GM12878 (cell line): ENCODE results near the gene CEACAM1. TPM values are rescaled to one million over a fixed set of nuclear protein-coding genes. Genes with fewer than 3 reads are reported as not detected.
A peak's percentile ranks its signal among the peaks of the same experiment; 100 is the strongest.

Experiments used
- ATAC-seq: fragments of 200-7000 bp; cut with Tn5 transposase; 3 replicates; pipeline ENCODE4 v1.9.1; 2020; ENCODE audit warnings: mild to moderate bottlenecking, moderate library complexity
- BruUV-seq: library from RNA; stranded (reverse); fragments of 400-500 nt; replicated peaks from 2 replicates; lab custom pipeline; 2021; lab: Mats Ljungman, UMichigan
- CTCF ChIA-PET: fragments of 300-600 bp; sonication (Branson Sonifier 250); formaldehyde crosslinking; extraction: SDS; loops from one replicate; lab custom pipeline; 2021; ENCODE audit warnings: inconsistent platforms; lab: Yijun Ruan, JAX
- POLR2A ChIA-PET: fragments of 350-600 bp; formaldehyde crosslinking; extraction: SDS; loops from one replicate; lab custom pipeline; 2021; ENCODE audit warnings: inconsistent platforms; lab: Charles Lee
- RAD21 ChIA-PET: fragments of 300-600 bp; sonication (Branson Sonifier 250); formaldehyde crosslinking; loops from one replicate; lab custom pipeline; 2023; ENCODE audit warnings: antibody characterized with exemption; ENCODE audit not compliant: unreplicated experiment; lab: Charles Lee
- SMC1A ChIA-PET: fragments of 300-600 bp; sonication (Branson Sonifier 250); formaldehyde crosslinking; loops from one replicate; lab custom pipeline; 2023; ENCODE audit not compliant: unreplicated experiment, uncharacterized antibody; lab: Charles Lee
- DNase-seq: peaks from one replicate; pipeline ENCODE4 v3.0.0-alpha.2; 2011; ENCODE audit warnings: low read depth, low spot score
- FAIRE-seq: peaks from 3 replicates; lab custom pipeline; 2011; peaks lifted over from hg19 to GRCh38; lab: Jason Lieb, UNC
- H2AFZ ChIP-seq: 2 replicates; pipeline ENCODE4 v1.6.0; 2011; ENCODE audit warnings: low read depth, low read length, control low read depth; ENCODE audit not compliant: control insufficient read depth
- H3K27ac ChIP-seq: 2 replicates; pipeline ENCODE4 v1.5.1; 2011; ENCODE audit warnings: control low read depth; ENCODE audit not compliant: control insufficient read depth, insufficient read depth
- H3K27me3 ChIP-seq, 2 experiments: replicated peaks in 1 of 2; 2 replicates each; pipeline versions ENCODE4 v1.6.0 to v1.6.1; 2011; ENCODE audit warnings: low read length in 1 of 2; ENCODE audit not compliant: control insufficient read depth in 2 of 2, insufficient read depth in 2 of 2
- H3K36me3 ChIP-seq, 2 experiments: 2 replicates each; pipeline ENCODE4 v1.5.1; 2011; ENCODE audit warnings: low read length in 1 of 2; ENCODE audit not compliant: control insufficient read depth in 2 of 2, insufficient read depth in 2 of 2
- H3K4me1 ChIP-seq: 2 replicates; pipeline ENCODE4 v1.6.1; 2011; ENCODE audit warnings: mild to moderate bottlenecking, low read length, moderate library complexity, mixed read lengths; ENCODE audit not compliant: control insufficient read depth, insufficient read depth
- H3K4me2 ChIP-seq: 2 replicates; pipeline ENCODE4 v1.6.0; 2011; ENCODE audit warnings: control low read depth; ENCODE audit not compliant: control insufficient read depth, insufficient read depth
- H3K4me3 ChIP-seq: fragments of 200-600 bp; sonication (generic); 2 replicates; pipeline ENCODE4 v1.5.1; 2016
- H3K79me2 ChIP-seq: 2 replicates; pipeline ENCODE4 v1.6.0; 2011; ENCODE audit warnings: low read length; ENCODE audit not compliant: control insufficient read depth, insufficient read depth
- H3K9ac ChIP-seq: 2 replicates; pipeline ENCODE4 v1.8.0; 2011; ENCODE audit warnings: low read length, control low read depth, mixed read lengths; ENCODE audit not compliant: control insufficient read depth, insufficient read depth
- H3K9me3 ChIP-seq: replicated peaks from 3 replicates; pipeline ENCODE4 v1.5.1; 2011; ENCODE audit warnings: mild to moderate bottlenecking, low read length; ENCODE audit not compliant: control insufficient read depth, insufficient read depth
- H4K20me1 ChIP-seq: 2 replicates; pipeline ENCODE4 v1.6.0; 2011; ENCODE audit not compliant: control insufficient read depth, insufficient read depth
- BCL11A ChIP-seq: IDR thresholded peaks from 2 replicates; pipeline ENCODE4 v1.6.1; 2011; ENCODE audit warnings: low read depth, low read length
- CUX1 ChIP-seq: IDR thresholded peaks from 2 replicates; pipeline ENCODE4 v1.6.1; 2012; ENCODE audit warnings: improper control_type of control experiment, low read depth, low read length; ENCODE audit not compliant: insufficient replicate concordance
- GABPA ChIP-seq: IDR thresholded peaks from 2 replicates; pipeline ENCODE4 v1.6.1; 2014; ENCODE audit warnings: antibody characterized with exemption, low read depth, mild to moderate bottlenecking, inconsistent platforms
- HSF1 ChIP-seq: fragments of 150-350 bp; IDR thresholded peaks from 2 replicates; pipeline ENCODE4 v1.6.1; 2014; ENCODE audit warnings: mild to moderate bottlenecking, low read depth, low read length
- MLLT1 ChIP-seq: fragments of 450-650 bp; IDR thresholded peaks from 2 replicates; pipeline ENCODE4 v1.6.1; 2016; ENCODE audit warnings: mild to moderate bottlenecking
- RUNX3 ChIP-seq: IDR thresholded peaks from 2 replicates; pipeline ENCODE4 v1.6.1; 2012; ENCODE audit warnings: low read length, inconsistent platforms
- STAT1 ChIP-seq: fragments of 450-650 bp; conservative IDR thresholded peaks from 2 replicates; pipeline ENCODE4 v1.6.1; 2014; ENCODE audit warnings: antibody characterized with exemption, mild to moderate bottlenecking
- WGBS: methylation state at CpG from one replicate; pipeline ENCODE4 v1.1.6; 2016; ENCODE audit warnings: low lambda C conversion rate; ENCODE audit not compliant: insufficient replicate concordance, insufficient coverage; ENCODE audit errors: missing lambda C conversion rate; 5-methylcytosine and 5-hydroxymethylcytosine counted together
- in situ Hi-C: fragments of 300-500 bp; cut with MboI; formaldehyde crosslinking; loops from 9 replicates; pipeline ENCODE4 v1.14.3; 2018; ENCODE audit warnings: mixed read lengths
- intact Hi-C: fragments of 100-400 bp; cut with micrococcal nuclease; formaldehyde crosslinking; loops from one replicate; pipeline ENCODE4 v1.14.2; 2022; ENCODE audit not compliant: unreplicated experiment
- polyA plus RNA-seq, 11 experiments: library from polyadenylated mRNA; depleted of rRNA in 4 of 11; unstranded in 6 of 11; stranded (reverse) in 5 of 11; fragments of >200 nt; fragmentation: Nextera tagmentation in 4 of 11; fragmentation: Illumina TruSeq in 1 of 11; extraction: Ambion mirVana in 4 of 11; extraction: Trizol in 1 of 11; gene quantifications; 1 replicate in 1 of 11; 2 replicates in 10 of 11; pipeline versions ENCODE4 v1.2.1 to v1.2.3, GENCODE V29; 2011 to 2016; ENCODE audit warnings: inconsistent platforms in 2 of 11, missing spikeins in 2 of 11, low read depth in 1 of 11
- total RNA-seq, 4 experiments: library from RNA; depleted of rRNA in 3 of 4; stranded (reverse); fragments of >200 nt in 3 of 4; fragmentation: Illumina TruSeq in 1 of 4; extraction: Trizol in 1 of 4; gene quantifications; 2 replicates each; pipeline versions ENCODE4 v1.2.1 to v1.2.3, GENCODE V29; 2013 to 2021

The CEACAM1 gene
- total and polyA plus RNA-seq, 10 of the 15 experiments (the other 5 are each of a cell fraction or from before 2014, with no cell fraction given) = 3.9 to 24.0 (median 6.5) TPM

GRCh38 chr19:42480335-42481095 lies 47.8 kb downstream of the CEACAM1 start:
- BruUV-seq = no TSS peak
- no peak for TF ChIP-seq HSF1
- TF ChIP-seq RUNX3 = peak; percentile 22; the same call in 1 of the 2 replicates
- no peak overlapping the region for H3K9ac ChIP-seq
- intact Hi-C loops (no loop called here), in situ Hi-C loops (no loop called here)
- H3K36me3 ChIP-seq = no peaks in the 10 kb centered on the region
- H3K9me3 ChIP-seq = no peaks in the 10 kb centered on the region
- no peak overlapping the region for H3K4me2 ChIP-seq
- H3K79me2 ChIP-seq = no peaks in the 10 kb centered on the region
- no peak for ATAC-seq
- H4K20me1 ChIP-seq = no peaks in the 10 kb centered on the region
- FAIRE-seq = peak; percentile 41
- SMC1A ChIA-PET = no interaction called here
- POLR2A ChIA-PET = no interaction called here
- 17% methylated on average over 7 of the region's 7 CpGs for WGBS
- RAD21 ChIA-PET = no interaction called here
- H3K27ac ChIP-seq = no peak overlapping the region
- H3K27me3 ChIP-seq = no peaks in the 10 kb centered on the region
- H3K4me1 ChIP-seq = no peaks in the 10 kb centered on the region
- CTCF ChIA-PET = interaction anchor here (1.6 to 2.4 kb wide), 2 partner anchors 14 to 49 kb away, joined by 6 to 8 read pairs; no protein-coding TSS in a partner anchor
- no peak overlapping the region for H2AFZ ChIP-seq
- no peak overlapping the region for H3K4me3 ChIP-seq
- DNase-seq = no peak

- RAD21 ChIA-PET = no interaction called here
- no TSS peak for BruUV-seq
- H3K4me3 ChIP-seq = no peak overlapping the region
- H3K27ac ChIP-seq = no peak overlapping the region
- no peaks in the 10 kb centered on the region for H3K27me3 ChIP-seq
- in situ Hi-C loops = no loop called here
- H3K4me1 ChIP-seq = no peaks in the 10 kb centered on the region
- DNase-seq = no peak
- POLR2A ChIA-PET = interaction anchor here (0.6 to 0.7 kb wide), 2 partner anchors 13 to 38 kb away, joined by 8 to 9 read pairs; no protein-coding TSS in a partner anchor
- WGBS = 66% methylated on average over 9 of the region's 9 CpGs
- FAIRE-seq = no peak
- H4K20me1 ChIP-seq = no peaks in the 10 kb centered on the region
- no peak for ATAC-seq
- H3K36me3 ChIP-seq = no peaks in the 10 kb centered on the region
- no peak overlapping the region for H2AFZ ChIP-seq
- CTCF ChIA-PET = interaction anchor here (1.6 to 2.4 kb wide), 3 partner anchors 13 to 50 kb away, joined by 6 to 8 read pairs (median 6); no protein-coding TSS in a partner anchor
- no peak overlapping the region for H3K4me2 ChIP-seq
- no peaks in the 10 kb centered on the region for H3K79me2 ChIP-seq
- SMC1A ChIA-PET = no interaction called here
- H3K9me3 ChIP-seq = no peaks in the 10 kb centered on the region
- intact Hi-C loops = no loop called here
- no peak overlapping the region for H3K9ac ChIP-seq
- no peak for TF ChIP-seq CUX1
- TF ChIP-seq STAT1 = no peak
- TF ChIP-seq GABPA = no peak
- no peak for TF ChIP-seq MLLT1
- no peak for TF ChIP-seq BCL11A
Measured at GRCh38 chr19:42479736-42480135, 48.5 kb downstream of the CEACAM1 start.
